HCT116 (cell line): Measurements from ENCODE around the gene GAK.

Source experiments
- EZH2 ChIP-seq: fragments of 200-600 bp; sonication (generic); IDR thresholded peaks from 2 replicates; pipeline ENCODE4 v1.6.1; 2017; ENCODE audit warnings: antibody characterized with exemption, mixed run types
- POLR2A ChIP-seq: IDR thresholded peaks from 2 replicates; pipeline ENCODE4 v1.7.0; 2011; ENCODE audit warnings: borderline replicate concordance; ENCODE audit not compliant: insufficient read depth, insufficient read length; ENCODE audit errors: extremely low read depth
- POLR2AphosphoS5 ChIP-seq: IDR thresholded peaks from 2 replicates; pipeline ENCODE4 v1.6.1; 2011; ENCODE audit warnings: mild to moderate bottlenecking, low read depth, low read length, moderate library complexity
- RAD21 ChIP-seq: IDR thresholded peaks from 2 replicates; pipeline ENCODE4 v1.6.1; 2012; ENCODE audit warnings: low read depth, mild to moderate bottlenecking
- SP1 ChIP-seq: IDR thresholded peaks from 2 replicates; pipeline ENCODE4 v1.6.1; 2012; ENCODE audit warnings: low read depth
- TCF7L2 ChIP-seq: IDR thresholded peaks from 2 replicates; pipeline ENCODE4 v1.7.0; 2011; ENCODE audit warnings: borderline replicate concordance, inconsistent platforms; ENCODE audit not compliant: insufficient read depth, insufficient read length; ENCODE audit errors: extremely low read depth
- ZNF274 ChIP-seq: fragments of 200-500 bp; sonication (Bioruptor generic); IDR thresholded peaks from 2 replicates; pipeline ENCODE4 v1.6.1; 2014; ENCODE audit warnings: mild to moderate bottlenecking, low read depth, low read length, inconsistent platforms
- TF ChIP-seq, protein P1 (sequence below), 3 experiments: fragments of 200-600 bp in 1 of 3; sonication (generic) in 1 of 3; IDR thresholded peaks in 2 of 3; conservative IDR thresholded peaks in 1 of 3; 2 replicates each; pipeline ENCODE4 v1.5.1; 2012 to 2017; ENCODE audit warnings: low read depth in 2 of 3, low read length in 2 of 3, antibody characterized with exemption in 1 of 3, borderline replicate concordance in 1 of 3, control low read depth in 1 of 3, mild to moderate bottlenecking in 1 of 3, mixed read lengths in 1 of 3, mixed run types in 1 of 3, moderate library complexity in 1 of 3; ENCODE audit not compliant: insufficient read depth in 1 of 3

DNA sequence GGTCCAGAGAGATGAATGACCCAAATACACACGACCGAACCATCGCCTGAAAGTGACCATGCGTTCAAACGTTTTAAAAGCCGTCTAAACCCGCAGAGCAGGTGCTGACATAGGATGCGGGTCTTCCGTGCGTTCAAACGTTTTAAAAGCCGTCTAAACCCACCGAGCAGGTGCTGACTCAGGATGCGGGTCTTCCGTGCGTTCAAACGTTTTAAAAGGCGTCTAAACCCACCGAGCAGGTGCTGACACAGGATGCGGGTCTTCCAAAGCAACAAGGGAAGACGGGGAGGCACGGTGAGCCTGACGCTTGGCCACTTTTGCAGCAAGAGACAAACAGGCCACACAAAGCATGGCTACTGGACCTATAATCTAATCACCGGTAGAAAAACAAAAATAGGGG is 47.2 kb downstream of the GAK start:
- TF ChIP-seq, protein P1, sequence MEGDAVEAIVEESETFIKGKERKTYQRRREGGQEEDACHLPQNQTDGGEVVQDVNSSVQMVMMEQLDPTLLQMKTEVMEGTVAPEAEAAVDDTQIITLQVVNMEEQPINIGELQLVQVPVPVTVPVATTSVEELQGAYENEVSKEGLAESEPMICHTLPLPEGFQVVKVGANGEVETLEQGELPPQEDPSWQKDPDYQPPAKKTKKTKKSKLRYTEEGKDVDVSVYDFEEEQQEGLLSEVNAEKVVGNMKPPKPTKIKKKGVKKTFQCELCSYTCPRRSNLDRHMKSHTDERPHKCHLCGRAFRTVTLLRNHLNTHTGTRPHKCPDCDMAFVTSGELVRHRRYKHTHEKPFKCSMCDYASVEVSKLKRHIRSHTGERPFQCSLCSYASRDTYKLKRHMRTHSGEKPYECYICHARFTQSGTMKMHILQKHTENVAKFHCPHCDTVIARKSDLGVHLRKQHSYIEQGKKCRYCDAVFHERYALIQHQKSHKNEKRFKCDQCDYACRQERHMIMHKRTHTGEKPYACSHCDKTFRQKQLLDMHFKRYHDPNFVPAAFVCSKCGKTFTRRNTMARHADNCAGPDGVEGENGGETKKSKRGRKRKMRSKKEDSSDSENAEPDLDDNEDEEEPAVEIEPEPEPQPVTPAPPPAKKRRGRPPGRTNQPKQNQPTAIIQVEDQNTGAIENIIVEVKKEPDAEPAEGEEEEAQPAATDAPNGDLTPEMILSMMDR (IDR thresholded peaks at IDR 0.05 in 2 of 3, conservative IDR thresholded peaks at IDR 0.05 in 1 of 3; ENCODE audit: borderline replicate concordance in 1 of 3, insufficient read depth in 1 of 3, low read depth in 2 of 3, low read length in 2 of 3): no peak
- no peak for TF ChIP-seq POLR2AphosphoS5
- TF ChIP-seq EZH2: no peak
- no peak for TF ChIP-seq POLR2A
- no peak for TF ChIP-seq SP1
- TF ChIP-seq ZNF274: no peak
- TF ChIP-seq RAD21: no peak
- TF ChIP-seq TCF7L2: no peak
